Upper lobe of left lung (tissue), 4 donors: ENCODE data around the gene ZMAT3.

Source experiments
- CTCF ChIP-seq, 6 experiments: fragments of 450-650 bp in 4 of 6; fragments of 200-600 bp in 2 of 6; sonication (generic) in 2 of 6; IDR thresholded peaks; one replicate each; pipeline ENCODE4 v1.5.1; 2016 to 2019; ENCODE audit warnings: antibody characterized with exemption in 6 of 6
- POLR2A ChIP-seq, 4 donors: fragments of 450-650 bp; IDR thresholded peaks; one replicate each; pipeline ENCODE4 v1.5.1; 2016 to 2017; ENCODE audit warnings: antibody characterized with exemption in 4 of 4, mild to moderate bottlenecking in 2 of 4

DNA sequence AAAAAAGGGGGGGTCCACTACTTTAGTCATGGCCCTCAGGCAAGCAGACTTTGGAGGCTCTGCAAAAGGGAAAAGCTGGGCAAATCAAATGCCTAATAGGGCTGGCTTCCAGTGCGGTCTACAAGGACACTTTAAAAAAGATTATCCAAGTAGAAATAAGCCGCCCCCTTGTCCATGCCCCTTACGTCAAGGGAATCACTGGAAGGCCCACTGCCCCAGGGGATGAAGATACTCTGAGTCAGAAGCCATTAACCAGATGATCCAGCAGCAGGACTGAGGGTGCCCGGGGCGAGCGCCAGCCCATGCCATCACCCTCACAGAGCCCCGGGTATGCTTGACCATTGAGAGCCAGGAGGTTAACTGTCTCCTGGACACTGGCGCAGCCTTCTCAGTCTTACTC lies 15.3 kb downstream of the ZMAT3 start:
- no peak for TF ChIP-seq POLR2A (IDR thresholded peaks at IDR 0.05)
- no peak for TF ChIP-seq CTCF (IDR thresholded peaks at IDR 0.05)
